Breast epithelium (tissue), 3 donors: ENCODE data around the gene DNAH8.

Experiments
- CTCF ChIP-seq, 3 donors: fragments of 450-650 bp; IDR thresholded peaks; one replicate each; pipeline ENCODE4 v1.5.1; 2016 to 2017; ENCODE audit warnings: antibody characterized with exemption in 3 of 3, mild to moderate bottlenecking in 3 of 3, moderate library complexity in 3 of 3
- POLR2AphosphoS5 ChIP-seq, 3 donors: sonication (generic); formaldehyde crosslinking; IDR thresholded peaks; one replicate each; pipeline ENCODE4 v1.6.1; 2017; ENCODE audit warnings: antibody characterized with exemption in 3 of 3

- TF ChIP-seq CTCF (IDR thresholded peaks at IDR 0.05) (no peak), POLR2AphosphoS5 (IDR thresholded peaks at IDR 0.05) (no peak)
Measured at GRCh38 chr6:39047434-39048327, 332.6 kb downstream of the DNAH8 start.
